HG02571 (cell line): ENCODE data around the gene SMG6.
"Not testable (repeated sequence)": the region's sequence is repeated elsewhere in the genome, so short reads cannot be mapped to it uniquely, and the experiment has no call there.

Experiments
- ATAC-seq: cut with Tn5 transposase; IDR thresholded peaks from one replicate; pipeline ENCODE4 v1.9.1; 2021; ENCODE audit warnings: mild to moderate bottlenecking, moderate library complexity; ENCODE audit not compliant: unreplicated experiment

Gene SMG6

DNA sequence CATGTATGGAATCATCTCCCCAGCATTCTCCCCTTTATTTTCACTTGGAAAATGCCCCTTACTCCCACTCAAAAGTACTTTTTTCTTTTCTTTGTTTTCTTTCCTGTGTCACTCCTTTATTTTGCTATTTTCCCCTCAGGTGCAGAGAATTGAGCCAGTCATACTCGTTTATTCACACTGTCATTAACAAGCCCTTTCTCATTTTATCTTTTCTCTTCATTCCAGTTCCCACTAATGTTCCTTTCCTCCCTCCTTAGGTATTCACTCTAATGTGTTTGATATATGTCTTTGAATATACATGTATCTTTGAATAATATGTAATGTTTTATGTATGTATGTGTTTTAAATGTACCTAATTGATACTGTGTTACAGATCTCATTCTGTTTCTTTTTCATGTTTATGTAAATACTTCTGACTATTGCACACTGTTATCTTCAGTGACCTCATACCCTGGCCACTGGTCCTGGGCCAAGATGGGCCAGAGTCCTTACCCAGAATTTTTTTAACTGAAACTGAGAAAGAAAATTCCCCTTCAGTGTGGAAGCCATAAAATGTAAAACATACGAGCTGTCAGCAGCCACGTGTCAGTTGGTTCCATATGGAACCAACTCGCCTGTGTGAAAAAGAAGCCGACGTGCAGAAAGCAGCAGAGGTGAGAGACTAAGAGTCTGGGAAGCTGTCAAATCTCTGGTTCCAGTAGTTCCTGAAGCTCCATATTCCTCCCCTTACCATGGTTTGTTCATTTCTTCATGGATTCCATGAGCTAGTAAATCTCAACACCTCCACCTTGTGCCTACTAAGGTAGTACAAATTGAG, 6.0 kb upstream of the SMG6 start:
- ATAC-seq = no peak

DNA sequence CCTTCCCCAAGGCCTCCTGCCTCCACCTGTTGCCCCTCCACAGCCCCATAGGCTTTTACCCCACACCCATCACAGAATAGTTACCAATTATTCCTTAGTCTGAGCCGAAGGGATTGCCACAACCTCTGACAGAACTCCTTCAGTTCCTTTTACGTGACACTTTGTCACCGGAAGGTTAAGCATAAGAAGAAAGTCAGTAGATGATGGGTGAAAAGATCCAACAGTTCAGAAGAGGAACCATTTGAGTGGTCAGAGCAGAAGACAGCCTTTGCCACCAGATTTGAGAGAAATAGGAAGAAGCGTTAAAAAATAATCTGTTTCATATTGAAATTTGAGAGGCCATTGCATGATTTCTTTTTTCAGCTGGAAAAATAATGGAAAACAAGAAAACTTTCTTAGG, 1.3 kb upstream of the SMG6 start:
- no peak for ATAC-seq

DNA sequence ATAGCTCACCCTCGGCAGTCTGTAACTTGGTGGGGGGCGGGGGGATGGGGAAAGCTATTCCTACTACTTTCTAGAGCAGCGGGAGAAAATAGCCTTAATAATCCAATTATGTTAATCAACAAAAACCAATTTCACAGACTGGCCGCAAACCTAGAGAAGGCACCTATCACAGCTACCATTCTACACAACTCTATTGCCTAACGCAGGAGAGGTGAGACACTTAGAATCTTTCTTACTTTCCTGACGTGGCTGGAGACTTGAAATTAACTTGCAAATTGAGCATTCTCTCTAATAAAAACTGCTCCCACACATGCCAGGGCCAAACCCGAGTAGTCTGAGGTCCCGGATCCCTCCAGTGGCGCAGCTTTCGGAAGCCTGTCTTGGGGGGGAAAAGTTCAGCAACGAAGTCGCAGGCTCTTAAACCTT, 794 bp downstream of the SMG6 start:
- ATAC-seq = no peak

DNA sequence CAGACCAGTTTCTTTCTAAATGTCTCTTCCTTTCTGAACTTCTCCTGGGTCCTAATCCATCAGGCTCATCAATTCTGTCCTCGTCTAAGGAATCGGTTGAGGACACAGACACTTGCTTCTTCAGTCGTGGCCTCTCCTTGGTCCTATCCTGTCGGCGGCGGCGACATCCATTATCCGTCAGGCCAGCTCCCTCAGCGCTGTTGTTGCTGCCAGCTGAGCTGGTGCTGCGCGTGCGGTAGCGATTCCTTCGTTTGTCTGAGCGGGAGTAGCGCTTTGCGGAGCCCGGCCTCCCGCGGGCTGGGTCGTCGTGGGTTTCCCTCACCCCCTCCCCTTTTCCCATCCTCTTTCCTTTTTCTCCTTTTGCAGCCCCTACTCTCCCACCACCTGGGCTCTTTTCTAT, 3.8 kb downstream of the SMG6 start:
- no peak for ATAC-seq

DNA sequence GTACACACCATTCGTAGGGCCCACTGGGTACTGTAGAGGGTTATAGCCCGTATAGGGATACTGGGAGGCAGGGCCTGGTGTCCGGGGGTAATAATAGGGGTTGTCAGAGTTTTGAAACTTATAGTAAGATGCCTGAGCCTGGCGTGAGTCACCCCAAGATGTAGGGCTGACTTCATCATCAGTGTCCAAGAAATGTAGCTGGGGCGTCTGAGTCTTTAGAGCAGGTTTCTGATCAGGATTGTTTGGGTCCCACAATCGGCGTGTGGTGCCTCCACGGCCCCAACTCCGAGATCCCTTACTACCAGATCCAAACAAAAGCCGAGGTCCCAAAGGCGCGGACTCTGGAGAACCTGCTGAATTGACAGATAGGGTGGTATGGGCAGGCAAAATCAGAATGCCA, 4.4 kb downstream of the SMG6 start:
- ATAC-seq = no peak

DNA sequence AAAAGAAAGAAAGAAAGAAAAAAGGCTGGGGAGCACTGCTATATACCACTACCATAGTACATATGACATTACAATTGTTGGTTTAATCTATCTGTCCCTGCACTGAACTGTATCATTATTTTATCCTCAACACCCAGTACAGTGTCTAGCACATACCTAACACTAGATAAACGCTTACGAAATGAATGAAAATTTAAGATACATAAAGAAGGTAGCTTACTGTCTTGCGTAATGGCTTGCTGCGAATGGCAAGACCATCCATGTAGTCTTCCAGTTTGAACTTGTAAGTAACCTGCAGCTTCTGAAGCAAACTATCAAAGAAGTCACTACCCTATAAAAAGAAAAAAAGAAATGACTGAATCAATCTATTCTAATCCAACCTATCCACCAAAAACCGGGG, 6.6 kb downstream of the SMG6 start:
- ATAC-seq = no peak

DNA sequence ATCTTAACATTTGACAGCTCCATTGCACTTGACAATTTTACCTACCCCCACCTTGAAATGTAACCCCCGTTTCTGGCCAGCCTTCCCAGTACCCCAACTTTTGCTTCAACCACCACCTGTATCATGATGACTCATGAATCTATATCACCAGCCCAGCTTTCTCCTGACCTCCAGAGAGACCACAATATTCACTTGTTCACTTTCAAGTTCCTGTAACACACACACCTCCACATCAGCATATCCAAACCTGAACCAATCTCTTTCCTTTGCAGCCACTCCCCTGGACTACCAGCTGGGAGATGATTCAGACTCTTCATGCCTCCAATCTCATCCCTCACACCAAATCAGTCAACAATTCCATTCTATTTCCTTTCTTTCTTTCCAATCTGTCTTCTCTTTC, 8.0 kb downstream of the SMG6 start:
- ATAC-seq = no peak

DNA sequence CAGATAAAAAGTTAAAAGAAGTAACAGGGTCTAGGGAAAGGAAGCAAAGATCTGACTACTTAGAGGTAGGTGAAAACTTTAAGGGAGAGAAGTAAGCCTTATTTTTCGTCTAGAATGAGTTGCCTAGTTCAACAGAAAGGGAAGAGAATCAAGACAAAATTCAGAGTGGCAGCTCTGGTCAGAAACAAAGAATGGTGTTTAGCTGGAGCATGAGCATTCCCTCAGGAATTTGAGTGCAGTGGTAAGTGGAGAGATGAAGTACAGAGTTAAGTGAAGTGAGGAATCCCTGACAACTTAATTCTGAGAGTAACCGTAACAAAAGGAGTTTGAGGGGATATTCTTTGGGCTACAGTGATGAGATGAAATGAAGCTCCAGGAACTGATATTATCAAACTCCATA, 11.5 kb downstream of the SMG6 start:
- ATAC-seq = no peak

DNA sequence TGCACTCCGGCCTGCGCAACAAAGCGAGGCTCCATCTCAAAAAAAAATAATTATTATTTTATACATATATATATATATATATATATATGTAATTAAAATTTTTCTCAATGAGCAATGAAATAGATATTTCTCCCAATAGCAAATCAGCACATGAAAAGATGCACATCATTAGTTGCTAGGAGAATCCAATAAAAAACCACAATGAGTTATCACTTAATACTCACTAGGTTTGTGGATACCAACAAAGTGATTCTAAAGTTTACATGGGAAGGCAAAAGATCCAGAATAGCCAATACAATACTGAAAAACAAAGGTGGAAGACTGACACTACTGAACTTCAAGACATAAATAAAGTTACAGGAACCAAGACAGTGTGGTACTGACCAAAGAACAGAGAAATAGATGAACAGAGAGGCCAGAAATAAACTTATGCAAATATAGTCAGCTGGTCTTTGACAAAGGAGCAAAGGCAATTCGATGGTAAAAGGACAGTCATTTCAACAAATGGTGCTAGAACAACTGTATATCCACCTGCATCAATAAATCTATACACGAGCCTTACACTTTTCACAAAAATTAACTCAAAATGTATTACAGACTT, 13.6 kb downstream of the SMG6 start:
- ATAC-seq = no peak

DNA sequence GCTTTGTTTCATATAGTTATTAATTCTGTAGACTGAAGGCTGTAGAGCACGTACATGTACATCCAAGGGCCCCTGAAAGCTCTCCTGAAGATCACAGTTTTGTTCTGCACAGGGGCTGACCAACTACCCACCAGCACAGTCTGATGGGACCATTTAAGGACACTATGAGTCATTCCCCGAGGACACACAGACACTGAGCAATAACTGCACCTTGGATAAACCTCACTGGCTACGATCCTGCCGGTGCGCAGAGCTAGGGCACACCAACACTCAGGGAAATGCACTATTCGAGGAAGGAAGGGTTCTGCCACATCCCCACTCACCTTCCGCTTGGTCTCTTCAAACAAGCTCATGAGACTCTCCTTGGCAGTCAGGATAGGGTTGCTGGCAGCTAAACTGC, 20.3 kb downstream of the SMG6 start:
- no peak for ATAC-seq

DNA sequence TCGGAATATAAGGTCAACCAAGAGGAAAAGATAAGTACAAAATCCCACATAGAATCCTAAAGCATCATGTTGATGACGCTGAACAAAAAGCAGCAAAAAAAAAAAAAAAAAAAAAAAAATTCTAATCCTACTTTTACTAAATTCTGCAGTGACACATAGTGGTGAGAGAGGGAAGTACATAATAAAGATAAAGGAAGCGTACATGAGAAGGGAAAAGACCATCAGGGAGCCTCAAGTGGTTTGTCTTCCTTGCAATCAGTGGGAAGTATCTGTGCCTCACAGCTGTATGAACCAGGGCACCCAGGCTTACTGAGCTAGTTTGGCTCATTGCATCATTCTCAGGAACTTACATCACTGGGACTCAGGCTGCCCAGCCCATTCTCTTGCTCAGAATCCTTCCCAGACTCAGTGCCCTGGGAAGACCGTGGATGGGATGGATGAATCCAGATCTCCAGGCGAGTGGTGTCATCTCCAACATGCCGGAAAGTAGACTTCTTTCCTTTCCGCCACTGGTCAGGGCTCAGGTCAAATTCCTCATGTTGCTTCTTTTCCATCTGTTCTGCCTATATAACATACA, 21.2 kb downstream of the SMG6 start:
- no peak for ATAC-seq

DNA sequence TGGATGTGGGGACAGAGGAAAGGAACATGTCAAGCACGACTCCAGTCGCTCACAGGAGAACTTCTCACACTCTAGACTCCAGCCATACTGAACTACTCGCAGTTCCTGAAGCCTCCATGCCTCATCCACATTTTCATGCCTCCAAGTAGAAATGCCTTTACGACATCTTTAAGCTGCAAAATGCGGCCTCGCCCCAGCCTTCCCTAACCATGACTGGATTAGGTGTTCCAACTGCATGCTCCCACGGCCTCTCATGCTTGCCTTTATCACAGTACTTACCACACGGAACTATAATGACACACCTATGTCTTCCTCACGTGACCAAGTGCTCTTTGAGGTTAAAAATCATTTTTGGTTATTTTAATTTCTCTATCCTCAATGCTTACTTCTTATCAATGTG, 23.9 kb downstream of the SMG6 start:
- ATAC-seq = no peak

DNA sequence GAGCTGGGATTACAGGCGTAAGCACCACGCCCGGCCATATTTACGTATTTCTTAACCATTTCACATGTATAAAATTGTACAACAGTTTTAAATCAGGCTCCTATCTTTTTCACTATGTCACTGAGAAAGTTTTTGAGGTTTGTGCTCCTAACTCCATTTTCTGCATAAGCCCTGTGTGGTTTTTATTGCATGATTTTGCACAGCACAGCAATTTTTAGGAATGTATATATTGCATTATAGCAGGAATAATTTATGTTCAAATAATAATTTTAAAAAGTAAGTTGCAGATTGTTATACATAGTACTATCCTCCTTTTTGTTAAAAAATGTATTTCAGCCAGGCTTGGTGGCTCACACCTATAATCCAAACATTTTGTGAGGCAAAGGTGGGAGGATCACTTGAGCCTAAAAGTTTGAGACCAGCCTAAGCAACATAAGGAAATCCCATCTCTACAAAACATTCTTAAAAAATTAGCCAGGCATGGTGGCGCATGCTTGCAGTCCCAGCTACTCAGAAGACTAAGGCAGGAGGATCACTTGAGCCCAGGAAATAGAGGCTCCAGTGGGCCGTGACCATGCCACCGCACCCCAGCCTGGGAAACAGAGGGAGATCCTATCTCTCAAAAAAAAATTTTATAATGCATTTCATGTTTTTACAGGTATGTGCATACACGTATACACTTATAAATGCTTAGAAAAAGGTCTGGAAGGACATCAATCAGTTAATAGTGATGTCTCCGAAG, 26.0 kb downstream of the SMG6 start:
- ATAC-seq = no peak

DNA sequence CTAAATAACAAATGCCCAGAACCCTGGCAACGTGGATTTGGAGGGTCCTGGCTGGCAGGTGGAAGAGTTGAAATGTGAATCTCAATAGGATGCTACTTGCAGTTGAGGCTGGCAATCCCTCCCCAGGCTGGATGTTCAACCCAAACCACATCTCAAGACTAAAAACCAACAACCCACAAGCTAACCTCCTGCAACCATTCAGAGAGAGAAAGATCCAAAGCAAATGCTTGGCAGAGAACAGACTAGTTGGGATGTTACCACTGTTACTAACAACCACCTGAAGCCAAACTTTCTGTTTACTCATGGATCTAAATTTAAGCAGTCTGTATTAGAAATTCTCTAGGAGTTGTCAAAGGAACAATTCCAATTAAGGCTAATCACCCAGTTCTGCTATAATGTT, 27.9 kb downstream of the SMG6 start:
- ATAC-seq = no peak

DNA sequence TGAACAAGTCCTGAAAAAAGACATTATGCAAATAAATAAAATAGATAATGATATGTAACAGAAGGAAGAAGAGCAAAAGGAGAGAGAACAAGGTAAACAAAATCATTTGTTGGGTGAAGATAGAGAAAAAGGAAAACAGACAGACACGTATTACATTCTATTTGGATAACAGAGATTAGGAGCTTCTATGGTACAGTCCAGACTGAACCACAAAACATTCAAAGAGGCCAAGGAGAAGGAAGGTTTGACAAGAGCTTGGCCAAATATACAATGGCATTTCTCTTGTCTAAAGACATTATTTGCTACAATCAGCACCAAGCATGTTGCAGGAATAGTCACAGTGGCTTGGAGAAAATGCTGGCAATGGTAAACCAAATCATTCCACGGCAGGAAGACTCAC, 29.2 kb downstream of the SMG6 start:
- ATAC-seq = no peak

DNA sequence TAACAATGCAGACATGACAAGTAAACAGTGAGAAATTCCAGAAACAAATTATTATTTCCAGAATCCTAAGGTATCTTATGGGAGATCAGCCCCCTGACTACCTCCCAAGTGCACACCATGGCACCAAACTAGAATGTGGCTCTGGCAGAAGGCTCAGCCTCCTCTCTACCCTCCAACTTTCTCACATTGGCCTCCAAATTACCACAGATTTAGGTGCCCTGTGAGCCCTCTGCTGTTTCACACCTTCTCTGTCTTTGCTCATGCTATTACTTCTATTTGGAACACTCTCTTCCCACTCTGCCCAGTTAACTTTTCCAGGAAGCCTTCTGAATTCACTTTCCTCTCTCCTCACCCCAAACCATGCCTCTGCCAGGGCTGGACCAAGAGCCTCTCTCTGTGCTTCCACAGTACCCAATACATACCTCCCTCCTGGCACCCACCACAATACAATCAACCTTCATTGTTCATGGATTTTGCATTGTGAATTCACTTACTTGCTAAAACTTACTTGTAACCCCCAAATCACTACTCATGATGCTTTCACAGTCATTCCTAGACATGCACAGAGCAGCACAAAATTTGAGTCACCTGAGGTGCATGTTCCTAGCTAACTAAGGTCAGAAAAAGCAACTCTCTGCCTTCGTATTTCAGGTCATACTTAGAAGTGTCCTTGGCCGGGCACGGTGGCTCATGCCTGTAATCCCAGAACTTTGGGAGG, 31.4 kb downstream of the SMG6 start:
- no peak for ATAC-seq

DNA sequence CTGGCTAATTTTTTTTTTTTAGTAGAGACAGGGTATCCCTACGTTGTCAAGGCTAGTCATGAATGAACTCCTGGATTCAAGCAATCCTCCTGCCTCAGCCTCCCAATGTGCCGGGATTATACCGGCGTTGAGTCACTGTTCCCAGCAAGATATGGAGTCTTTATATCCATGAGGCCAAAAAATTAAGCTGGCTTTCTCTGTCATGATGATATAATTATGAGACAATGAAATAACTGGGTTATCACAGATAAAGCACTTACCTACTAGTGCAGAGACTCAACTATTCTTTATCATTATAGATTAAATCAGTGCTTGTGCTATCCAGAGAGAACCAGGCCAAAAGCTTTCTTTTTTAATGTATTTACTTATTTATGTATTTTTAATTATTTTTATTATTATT, 36.2 kb downstream of the SMG6 start:
- no peak for ATAC-seq

DNA sequence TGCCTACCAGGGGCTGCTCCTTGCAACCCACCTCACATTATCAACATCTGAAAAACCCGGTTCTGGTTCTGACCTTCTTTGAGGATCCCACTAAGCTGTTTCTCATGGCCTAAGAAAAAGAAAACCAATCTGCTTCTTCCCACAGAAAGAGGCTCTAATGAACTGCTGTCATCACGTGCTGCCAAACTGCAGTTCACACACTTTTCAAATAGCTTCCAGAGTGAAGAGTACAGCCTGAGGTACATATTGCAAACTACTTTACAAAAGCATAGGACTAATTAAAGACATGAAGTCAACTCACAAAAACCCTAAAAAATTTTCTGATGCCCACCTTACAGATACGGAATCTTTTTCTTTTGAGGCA, 36.7 kb downstream of the SMG6 start:
- no peak for ATAC-seq

DNA sequence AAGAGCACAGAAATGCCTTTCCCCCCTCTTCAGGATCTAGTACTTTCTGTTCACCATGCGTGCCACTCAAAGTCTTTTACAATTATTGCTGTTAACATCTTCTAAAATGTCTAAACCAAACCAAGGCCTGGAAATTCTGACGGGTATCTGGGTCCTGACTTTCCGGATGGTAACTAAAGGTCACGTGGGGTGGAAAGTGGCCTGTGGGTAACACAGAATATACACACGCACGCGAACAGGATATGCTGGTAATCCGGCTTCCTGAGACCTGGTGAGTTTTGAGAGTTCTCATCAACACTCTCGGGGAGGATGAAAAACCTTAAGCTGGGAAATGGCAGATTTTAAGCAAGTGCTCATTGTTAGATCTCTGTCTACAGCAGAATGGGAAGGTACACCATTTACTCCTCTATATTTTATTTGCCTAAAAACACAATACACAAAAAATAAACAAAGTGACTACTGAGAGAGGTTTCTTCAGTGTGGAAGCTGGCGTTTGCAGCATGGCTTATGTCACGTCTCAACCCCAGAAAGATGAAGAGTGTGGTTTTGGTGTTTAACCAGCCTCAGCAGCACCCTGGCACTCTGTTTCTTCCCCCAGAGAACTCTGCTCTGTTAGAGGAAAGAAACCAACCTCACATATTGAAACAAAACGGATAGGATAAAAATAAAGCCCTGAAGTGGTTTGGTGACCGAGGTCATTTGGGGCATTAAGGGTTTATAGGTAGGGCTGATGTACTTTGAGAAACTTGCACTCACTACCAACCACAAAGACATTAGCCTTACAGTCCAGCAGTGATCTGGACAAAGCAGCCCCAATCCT, 37.3 kb downstream of the SMG6 start:
- peak; percentile 67 for ATAC-seq

DNA sequence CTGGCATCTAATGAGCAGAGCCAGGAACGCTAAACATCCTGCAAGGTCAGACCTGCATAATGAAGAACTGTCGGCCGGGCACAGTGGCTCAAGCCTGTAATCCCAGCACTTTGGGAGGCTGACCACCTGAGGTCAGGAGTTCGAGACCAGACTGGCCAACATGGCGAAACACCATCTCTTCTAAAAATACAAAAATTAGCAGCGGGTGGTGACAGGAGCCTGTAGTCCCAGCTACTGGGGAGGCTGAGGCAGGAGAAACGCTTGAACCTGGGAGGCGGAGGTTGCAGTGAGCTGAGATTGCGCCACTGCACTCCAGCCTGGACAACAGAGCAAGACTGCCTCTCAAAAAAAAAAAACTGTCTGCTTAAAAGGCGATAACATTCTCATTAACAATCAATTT, 38.4 kb downstream of the SMG6 start:
- ATAC-seq = not testable (repeated sequence)
